ENCODE data around the gene NPW.

The NPW gene

DNA sequence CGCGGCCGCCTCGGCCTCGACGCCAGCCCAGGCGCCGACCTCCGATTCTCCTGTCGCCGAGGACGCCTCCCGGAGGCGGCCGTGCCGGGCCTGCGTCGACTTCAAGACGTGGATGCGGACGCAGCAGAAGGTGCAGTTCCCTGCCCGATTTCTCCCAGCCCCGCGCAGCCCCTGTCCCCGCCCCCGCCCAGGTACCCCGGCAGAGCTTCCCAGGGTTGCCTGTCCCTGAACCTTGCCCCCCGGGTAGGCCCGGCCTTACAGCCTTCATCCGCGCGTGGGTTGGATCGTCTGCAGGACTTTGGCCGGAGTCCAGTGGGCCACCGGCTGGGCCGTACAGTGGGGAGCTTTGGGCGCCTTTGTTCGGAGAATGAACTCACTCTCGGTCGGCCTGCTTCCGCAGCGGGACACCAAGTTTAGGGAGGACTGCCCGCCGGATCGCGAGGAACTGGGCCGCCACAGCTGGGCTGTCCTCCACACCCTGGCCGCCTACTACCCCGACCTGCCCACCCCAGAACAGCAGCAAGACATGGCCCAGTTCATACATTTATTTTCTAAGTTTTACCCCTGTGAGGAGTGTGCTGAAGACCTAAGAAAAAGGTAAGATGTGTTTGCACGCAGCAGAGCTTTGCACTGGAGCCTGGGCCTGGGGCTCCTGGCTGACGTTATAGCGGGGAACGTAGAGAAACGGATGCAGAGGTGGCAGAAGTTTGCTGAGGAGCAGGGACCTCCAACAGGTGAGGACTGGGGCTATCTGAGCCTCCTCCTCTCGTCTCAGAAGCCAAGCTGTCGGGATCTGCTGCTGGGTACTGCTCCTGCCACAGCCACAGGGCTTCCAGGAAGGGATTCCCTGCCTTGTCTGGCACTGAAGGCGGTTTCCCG lies 35.0 kb upstream of the NPW start:
- DNase-seq (ENCODE audit: low read depth): no peak

DNA sequence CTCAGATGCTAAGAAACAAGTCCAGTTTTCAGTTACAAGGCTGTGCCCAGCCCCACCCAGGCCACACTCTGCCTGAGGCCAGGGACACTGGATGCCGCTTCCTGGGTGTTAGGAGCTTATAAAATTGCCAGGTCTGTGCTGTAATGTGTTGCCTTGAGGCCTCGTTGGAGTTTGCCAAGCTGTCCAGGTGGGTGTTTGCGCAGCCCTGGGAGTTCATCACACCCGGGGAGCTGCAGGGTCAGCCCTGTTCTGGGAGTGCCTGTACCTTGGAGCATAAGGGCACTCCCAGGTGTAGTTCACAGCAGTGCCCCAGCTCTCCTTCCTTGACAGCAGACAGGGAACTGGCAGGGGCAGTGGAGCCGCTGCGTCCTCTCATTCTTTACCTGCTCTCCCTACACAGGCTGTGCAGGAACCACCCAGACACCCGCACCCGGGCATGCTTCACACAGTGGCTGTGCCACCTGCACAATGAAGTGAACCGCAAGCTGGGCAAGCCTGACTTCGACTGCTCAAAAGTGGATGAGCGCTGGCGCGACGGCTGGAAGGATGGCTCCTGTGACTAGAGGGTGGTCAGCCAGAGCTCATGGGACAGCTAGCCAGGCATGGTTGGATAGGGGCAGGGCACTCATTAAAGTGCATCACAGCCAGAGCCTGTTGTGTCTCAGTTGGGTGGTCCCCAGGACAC lies 34.0 kb upstream of the NPW start:
- no peak for DNase-seq (ENCODE audit: low read depth)

DNA sequence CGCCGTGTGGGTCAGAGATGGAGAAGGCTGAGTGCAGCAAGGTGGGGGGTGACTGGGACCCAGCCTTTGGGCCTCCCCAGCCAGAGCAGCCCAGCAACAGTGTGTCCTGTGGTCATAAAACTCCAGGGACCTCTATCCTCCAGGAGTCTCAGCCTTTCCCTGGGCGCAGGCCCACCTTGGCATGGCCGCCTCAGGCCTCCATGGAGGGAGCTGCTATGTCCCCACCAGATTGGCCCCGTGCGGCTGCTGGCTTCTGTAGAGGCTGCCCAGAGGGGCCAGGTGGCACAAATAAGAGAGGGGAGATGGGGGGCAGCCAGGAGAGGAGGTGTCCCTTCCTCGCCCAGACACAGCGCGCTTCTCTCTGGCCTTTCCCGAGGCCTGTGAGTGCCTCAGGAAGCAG lies 32.4 kb upstream of the NPW start:
- no peak for DNase-seq (ENCODE audit: low read depth)

DNA sequence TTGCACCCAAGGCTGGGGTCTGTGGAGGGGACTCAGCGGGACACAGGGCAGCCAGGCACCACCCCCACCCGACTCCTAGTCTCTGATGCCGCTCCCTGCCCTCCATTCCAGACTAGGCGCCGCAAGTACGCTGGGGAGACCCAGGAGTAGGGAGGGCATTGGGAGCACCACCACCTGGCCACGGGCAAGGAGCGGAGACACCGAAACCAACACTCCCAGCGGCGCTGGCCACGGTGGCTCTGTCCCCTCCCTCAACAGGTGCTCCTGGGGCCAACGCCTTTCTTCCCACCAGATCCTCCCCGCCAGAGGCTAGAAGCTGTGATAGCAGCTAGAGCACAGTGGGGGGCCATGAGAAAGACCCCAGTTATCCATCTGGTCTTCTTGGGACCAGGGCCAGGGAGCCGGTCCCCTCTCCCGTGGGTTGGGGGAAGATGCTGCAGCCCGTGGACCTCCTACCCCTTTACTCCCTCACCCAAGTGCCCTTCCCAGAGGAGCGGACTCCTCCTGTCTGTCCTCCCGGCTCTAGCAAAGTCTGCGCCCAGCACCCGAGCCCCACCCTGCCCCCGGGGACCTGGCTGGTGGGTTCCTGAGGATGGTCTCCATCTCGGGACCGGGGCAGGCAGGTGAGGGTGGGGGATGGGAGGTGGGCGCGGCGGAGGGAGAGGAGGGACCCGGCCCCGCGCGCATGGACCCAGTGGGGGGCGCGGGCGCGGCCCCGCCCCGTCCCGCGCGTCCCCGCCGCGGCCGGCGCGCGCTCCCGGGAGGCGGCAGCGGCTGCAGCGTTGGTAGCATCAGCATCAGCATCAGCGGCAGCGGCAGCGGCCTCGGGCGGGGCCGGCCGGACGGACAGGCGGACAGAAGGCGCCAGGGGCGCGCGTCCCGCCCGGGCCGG lies 30.1 kb upstream of the NPW start, which contains the start of gene SYNGR3:
SYNGR3 (plus strand) TSS at position 762 of the 892 bp plus-strand sequence. CDS start 133 bp downstream, outside the sequence.
- no peak for DNase-seq (ENCODE audit: low read depth)

DNA sequence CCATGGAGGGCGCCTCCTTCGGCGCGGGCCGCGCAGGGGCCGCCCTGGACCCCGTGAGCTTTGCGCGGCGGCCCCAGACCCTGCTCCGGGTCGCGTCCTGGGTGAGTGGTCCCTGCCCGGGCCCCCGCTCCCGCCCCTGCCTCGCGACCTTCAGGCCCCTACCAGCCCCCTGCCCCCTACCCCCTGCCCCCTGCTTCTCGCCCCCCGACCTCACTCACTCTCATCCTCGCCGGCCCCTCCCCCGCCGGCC lies 29.6 kb upstream of the NPW start:
- DNase-seq (ENCODE audit: low read depth): no peak

DNA sequence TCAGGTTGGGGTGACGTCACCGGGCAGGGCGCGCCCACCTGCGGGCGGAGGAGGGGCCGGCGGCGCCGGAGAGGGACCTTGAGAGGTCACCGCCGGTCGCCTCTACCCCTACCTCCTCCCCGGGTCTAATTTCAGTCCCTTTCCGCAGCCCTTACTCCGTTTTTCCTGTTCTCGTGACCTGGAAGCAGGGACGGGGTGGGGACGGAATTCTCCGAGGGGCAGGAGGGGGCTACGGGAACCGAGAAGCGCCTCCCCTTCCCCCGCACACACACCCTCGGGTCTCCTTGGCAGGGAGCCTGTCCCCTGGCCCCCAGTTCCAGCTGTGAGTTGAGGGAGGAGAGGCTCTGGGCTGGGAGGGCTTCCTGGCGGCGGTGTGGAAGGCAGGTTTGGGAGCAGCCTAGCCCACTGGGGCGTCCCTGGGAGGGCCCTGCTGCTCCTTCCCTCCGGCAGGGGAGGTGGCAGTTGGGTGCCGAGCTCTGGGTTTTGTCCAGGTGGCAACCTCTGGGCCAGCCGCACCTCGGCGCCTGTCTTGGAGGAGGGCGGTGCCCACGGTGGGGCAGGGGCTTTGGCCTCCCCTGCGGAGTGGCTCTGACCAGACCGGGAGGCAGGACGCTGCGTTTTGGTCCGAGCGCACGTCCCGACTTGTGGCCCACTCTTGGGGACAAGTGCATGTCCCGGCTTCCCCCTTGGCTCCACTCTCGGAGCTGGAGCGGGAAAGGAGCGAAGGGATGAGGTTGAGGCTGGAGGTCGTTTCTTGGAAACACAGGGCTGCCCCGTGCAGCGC lies 29.0 kb upstream of the NPW start:
- no peak for DNase-seq (ENCODE audit: low read depth)

DNA sequence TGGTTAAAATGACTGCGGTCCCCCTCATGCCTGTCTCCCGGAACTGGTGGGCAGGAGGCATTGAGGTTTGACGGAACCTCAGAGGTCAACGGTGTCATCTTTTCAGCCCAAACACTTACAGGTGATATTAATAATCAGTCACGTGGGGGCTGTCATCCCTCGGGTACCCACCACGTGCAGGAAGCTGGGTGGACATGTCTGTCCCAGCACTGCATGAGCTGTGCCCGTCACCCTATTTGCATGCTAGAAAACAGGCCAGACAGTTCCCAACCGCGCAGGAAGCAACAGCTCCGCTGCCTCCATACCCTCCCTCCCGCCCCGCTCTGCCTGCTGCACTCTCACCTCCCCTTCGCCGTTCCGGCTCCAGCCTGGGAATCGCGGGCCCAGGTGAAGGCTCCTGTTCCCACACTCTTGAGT lies 28.4 kb upstream of the NPW start:
- no peak for DNase-seq (ENCODE audit: low read depth)

DNA sequence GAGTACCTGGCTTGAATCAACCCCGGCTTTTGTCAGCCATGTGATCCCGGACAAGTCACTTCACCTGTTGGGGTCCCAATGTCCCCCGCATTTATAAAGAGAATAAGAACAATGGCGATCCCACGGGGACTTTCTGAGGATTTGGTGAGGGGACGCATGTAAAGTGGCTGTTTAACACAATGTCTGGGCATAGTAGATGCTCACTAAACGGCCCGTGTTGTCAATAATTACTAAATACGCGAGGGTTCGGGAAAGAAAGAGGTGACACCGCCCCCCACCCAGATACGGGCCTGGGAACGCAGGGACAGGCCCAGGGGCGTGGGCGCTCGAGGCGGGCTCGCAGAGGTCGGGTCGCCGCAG lies 28.0 kb upstream of the NPW start:
- DNase-seq (ENCODE audit: low read depth): no peak

DNA sequence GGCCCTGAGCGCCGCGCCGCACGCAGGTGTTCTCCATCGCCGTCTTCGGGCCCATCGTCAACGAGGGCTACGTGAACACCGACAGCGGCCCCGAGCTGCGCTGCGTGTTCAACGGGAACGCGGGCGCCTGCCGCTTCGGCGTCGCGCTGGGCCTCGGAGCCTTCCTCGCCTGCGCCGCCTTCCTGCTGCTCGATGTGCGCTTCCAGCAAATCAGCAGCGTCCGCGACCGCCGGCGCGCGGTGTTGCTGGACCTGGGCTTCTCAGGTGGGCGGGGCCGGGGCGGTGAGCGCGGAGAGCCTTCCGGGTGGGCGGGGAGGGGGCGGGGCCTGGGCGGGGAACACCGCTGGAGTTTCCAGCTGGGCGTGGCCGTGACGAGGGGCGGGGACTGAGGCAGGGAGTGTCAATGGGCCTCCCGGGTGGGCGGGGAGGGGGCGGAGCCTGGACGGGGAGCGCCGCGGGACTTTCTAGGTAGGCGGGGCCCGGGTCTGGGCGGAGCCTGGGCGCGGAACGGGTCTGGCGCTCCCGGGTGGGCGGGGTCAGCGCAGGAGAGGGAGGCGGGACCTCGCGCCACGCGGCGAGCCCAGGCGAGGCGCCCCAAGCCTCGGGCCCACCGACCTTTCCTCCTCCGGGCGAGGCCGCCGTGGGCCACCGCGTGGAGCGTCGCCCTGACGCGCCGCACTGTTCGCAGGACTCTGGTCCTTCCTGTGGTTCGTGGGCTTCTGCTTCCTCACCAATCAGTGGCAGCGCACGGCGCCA lies 27.5 kb upstream of the NPW start:
- DNase-seq (ENCODE audit: low read depth): peak; percentile 98

DNA sequence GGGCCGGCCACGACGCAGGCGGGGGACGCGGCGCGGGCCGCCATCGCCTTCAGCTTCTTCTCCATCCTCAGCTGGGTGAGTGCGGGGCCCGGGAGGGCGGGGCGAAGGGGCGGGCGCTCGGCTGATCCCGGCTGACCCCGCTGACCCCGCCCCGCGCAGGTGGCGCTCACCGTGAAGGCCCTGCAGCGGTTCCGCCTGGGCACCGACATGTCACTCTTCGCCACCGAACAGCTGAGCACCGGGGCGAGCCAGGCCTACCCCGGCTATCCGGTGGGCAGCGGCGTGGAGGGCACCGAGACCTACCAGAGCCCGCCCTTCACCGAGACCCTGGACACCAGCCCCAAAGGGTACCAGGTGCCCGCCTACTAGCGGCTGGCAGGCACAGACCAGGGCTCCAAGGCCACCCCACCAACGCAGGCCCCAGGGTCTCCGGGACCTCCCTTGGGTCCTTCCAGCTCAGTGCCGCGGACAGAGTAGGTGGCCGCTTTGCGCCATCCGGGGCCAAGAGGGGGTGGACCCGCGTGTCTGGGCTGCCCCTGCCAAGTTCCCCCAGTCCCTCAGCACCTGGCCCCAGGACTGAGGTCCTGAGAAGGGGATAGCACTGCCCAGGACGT lies 26.8 kb upstream of the NPW start:
- no peak for DNase-seq (ENCODE audit: low read depth)

DNA sequence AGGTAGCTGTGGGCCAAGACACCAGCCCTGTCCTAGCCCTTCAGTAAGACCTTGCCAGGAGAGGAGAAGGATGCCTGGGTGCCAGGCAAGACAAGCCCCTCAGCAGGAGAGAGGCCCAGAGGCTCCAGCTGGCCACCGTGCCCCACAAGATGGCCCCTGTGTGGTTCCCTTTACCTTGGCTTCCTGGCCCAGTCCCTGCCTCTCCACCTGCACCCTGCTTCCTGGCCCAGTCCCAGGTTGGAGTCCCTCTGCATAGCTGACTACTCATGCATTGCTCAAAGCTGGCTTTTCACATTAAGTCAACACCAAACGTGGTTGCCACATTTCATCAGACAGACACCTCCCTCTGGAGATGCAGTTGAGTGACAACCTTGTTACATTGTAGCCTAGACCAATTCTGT lies 25.9 kb upstream of the NPW start:
- no peak for DNase-seq (ENCODE audit: low read depth)

DNA sequence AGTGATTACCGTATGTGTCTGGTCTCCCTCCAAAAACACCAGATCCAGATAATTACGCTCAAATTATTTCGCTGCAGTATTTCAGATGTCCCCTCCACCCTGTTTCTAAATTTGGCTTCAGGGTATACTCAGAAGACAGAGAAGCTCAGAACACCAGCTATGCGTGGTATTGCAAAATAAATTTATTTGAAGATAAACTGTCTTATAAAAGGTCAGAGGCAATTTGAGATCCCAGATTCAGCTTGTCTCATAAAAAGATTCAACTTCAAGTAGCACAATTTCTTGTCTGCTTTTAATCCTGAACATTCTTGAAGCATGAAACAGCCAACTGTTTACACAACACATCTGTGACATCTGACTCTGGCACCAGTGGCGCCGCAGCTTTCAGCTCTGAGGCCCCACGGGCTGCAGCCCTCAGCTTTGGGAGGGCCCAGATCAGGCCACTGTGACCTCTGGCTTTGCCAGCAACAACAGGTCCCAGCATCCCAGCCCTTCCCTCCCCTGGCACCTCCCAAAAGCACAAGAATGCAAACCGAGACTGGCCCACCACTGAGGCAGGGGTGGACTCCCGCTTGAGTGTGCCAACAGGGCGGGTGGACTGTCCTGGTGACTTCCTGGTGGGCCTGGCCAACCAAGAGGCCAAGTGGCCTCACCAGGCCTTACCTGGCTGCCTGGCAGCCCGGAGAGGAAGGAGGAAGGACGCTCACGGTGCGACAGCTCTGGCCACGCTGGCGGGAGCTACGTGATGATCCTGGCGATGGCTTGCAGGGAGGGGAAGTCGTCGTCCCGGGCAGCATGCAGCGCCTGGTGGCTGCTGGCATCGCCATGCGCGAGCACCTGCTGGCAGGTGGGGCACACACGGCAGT lies 21.9 kb upstream of the NPW start:
- no peak for DNase-seq (ENCODE audit: low read depth)

DNA sequence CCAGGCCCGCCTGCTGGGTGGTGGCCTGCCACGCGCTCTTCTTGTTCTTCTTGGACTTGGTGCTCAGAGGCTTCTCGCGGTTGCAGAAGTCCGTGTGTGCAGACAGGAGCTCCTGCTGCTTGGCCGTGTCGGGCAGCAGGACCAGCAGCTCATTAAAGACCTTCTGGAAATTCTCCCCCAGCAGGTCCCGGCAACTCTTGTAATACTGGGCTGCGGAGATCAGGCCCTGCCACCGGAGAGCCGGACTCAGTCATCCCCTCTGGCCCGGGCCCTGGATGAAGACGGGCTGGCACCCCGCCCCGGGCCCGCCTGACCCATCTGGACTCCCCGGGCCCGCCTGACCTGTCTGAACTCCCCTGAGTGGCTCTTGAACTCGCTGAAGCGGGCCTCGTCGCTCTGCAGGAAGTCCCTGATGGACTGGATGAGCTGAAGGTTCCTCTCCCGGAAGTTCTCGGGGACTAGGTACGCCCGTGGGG lies 21.2 kb upstream of the NPW start:
- no peak for DNase-seq (ENCODE audit: low read depth)

DNA sequence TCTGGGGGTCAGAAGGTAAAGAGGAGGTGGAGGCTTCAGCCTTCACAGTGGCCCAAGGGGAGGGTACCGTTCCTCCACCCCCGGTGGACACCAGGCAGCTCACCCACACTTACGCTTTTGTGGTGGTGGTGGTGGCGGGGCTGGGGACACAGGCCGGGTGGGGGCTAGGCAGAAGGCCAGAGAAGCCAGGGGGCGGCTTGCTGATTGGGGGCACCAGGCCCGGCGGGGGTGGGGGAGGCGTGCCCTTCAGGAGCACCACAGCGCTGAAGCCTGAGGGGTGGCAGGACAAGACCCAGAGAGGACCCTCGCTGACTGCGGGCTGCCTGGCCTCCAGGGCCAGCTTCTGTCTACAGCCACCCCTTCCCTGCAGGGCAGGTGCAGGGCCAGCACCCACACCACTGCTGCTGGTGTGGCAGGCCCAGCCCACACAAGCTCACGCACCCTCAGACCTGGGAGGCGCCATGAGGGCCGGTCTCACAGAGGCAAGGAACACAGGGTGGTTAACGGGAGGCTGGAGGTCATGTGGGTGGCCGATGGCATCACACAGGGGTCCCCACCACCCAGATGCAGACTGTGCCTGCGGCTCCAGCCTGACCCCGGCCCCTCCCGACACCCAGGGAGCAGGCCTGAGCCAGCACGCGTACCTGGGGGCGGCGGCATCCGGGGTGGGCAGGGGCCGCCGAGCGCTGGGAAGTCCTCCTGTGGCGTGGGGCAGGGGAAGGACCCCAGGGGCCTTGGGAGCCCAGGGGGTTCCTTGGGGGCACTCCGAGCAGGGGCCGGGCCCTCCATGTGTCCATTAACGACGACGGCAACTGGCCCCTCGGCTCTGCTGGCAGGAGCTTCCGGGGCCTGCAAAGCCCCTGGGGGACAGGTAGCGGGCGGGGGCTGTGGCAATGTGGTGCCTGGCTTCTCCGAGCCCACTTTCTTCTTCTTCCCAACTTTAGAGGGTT lies 20.5 kb upstream of the NPW start:
- DNase-seq (ENCODE audit: low read depth): no peak

DNA sequence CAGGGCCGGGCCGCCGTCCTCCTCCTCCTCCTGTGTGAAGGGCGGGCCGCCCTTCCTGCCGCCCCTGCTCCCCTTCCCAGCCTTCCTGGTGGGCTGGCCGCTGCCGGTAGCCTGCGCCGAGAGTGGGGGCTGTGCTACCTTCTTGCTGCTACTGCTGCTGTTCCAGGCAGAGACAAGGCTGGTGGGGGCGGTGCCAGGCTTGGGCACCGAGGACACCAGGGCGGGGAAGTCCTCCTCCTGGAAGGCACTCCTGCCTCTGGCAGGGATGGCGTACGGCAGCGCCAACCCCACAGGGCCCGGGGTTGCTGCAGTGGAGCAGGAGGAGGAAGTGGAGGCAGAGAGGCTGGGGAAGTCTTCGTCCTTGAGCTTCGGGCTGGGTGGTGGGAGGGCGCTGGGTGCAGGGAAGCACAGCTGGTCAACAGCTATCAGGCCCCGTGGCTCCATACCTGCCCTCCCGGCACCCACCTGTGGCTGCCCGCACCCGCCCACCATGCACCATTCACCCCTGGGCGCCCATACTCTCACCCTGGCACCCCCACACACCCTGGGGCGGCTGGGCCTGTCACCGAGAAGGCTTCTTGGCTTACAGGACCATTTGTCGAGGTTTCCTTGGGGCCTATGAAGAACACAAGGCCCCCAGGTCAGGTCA lies 19.6 kb upstream of the NPW start:
- no peak for DNase-seq (ENCODE audit: low read depth)

DNA sequence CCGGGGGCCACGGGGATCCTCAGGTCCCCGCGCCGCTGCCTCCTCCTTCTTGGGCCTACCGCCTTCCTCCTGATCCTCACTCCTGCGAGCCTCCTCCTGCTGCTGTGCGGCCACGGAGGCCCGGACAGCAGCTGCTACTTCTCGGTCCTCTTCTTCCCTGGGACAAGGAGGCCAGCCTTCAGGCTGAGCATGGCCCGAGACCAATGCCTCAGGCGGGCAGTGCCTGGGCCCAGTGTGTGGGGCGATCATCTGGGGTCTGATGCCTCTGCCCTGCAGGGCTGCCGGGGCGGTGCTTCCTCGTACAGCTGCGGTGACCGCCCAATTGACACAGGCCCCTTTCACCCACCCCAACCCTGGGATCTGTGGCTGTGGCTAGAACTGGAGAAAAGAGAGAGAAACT lies 18.6 kb upstream of the NPW start:
- no peak for DNase-seq (ENCODE audit: low read depth)

DNA sequence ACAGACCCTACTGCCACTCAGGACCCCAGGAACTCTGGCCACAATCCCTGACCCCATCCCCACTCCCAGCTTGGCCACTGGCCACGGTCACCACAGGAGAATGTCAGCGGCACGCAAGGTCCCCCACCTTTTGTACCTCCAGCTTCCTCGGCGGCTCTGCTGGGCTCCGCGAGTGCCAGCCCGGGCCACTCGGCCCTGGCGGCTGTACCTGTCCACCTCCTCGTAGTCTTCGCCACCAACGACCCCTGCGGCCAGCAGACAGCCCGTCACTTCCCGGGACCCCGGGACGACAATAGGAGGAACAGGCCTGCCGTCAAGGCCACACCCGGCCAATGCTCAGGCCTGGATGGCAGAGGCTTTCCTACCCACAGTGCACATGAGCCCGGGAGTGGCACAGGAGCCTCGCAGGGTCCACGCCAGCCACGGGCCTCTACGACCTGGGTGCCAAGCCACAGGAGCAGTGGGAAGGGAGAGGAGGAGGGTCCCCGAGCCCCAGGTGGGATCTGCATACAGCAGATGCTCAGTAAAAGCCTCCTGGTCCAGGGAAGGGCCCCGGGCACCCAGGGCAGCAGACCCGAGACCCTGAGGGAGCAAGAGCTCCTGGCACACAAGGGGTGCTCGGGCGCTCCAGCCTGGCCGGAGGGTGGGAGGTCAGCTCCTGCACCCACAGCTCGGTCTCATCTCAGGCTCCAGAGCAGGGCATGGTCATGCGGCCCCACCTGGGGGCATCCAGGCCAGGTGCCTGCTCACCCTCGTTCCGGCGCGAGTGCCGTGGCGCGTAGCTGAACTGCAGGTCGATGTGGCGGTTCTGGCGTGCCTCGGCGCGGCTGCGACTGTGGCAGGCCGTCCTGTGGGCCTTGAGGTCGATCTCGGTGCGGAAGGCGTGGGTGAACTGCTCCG lies 17.9 kb upstream of the NPW start:
- no peak for DNase-seq (ENCODE audit: low read depth)

Measured in stimulated activated CD8-positive, alpha-beta memory T cell treated with anti-CD3 and anti-CD28 coated beads, Interleukin-15, amount 100 ng/mL, for 1 hour (primary cell).